Mesenchymal stem cell (in vitro differentiated cells and primary cell): ENCODE data around the gene JAGN1. TPM values are rescaled to one million over a fixed set of nuclear protein-coding genes. Genes with fewer than 3 reads are reported as not detected.

Experiments
- DNase-seq: peaks from one replicate; pipeline ENCODE4 v3.0.0-alpha.2; 2013
- H2AFZ ChIP-seq: one replicate; pipeline ENCODE4 v1.6.1; 2013; ENCODE audit warnings: low read depth, mild to moderate bottlenecking, control low read depth, inconsistent platforms, low read length, moderate library complexity
- H2AK5ac ChIP-seq: 2 replicates; pipeline ENCODE4 v1.6.1; 2013; ENCODE audit warnings: low read length, moderate library complexity, mild to moderate bottlenecking, inconsistent platforms; ENCODE audit not compliant: severe bottlenecking
- H2BK120ac ChIP-seq: one replicate; pipeline ENCODE4 v1.6.1; 2013; ENCODE audit warnings: low read depth, mild to moderate bottlenecking, inconsistent platforms, low read length, moderate library complexity
- H2BK12ac ChIP-seq, 2 experiments: one replicate each; pipeline ENCODE4 v1.6.1; 2013; ENCODE audit warnings: inconsistent platforms in 2 of 2, low read length in 2 of 2, mild to moderate bottlenecking in 2 of 2, moderate library complexity in 2 of 2, control low read depth in 1 of 2
- H2BK15ac ChIP-seq: one replicate; pipeline ENCODE4 v1.6.1; 2013; ENCODE audit warnings: mild to moderate bottlenecking, low read depth, inconsistent platforms; ENCODE audit not compliant: poor library complexity, severe bottlenecking
- H2BK5ac ChIP-seq: 2 replicates; pipeline ENCODE4 v1.6.1; 2013; ENCODE audit warnings: low read depth, mild to moderate bottlenecking, low read length, control low read depth, inconsistent platforms; ENCODE audit not compliant: poor library complexity, severe bottlenecking
- H3K14ac ChIP-seq, 2 experiments: one replicate each; pipeline ENCODE4 v1.6.1; 2013; ENCODE audit warnings: inconsistent platforms in 2 of 2, low read length in 2 of 2, control low read depth in 1 of 2, mild to moderate bottlenecking in 1 of 2, moderate library complexity in 1 of 2
- H3K18ac ChIP-seq, 2 experiments: one replicate each; pipeline ENCODE4 v1.6.1; 2013; ENCODE audit warnings: inconsistent platforms in 2 of 2, low read length in 2 of 2, control low read depth in 1 of 2, low read depth in 1 of 2, mild to moderate bottlenecking in 1 of 2
- H3K23ac ChIP-seq, 2 experiments: one replicate each; pipeline ENCODE4 v1.6.1; 2013; ENCODE audit warnings: inconsistent platforms in 2 of 2, low read length in 2 of 2, mild to moderate bottlenecking in 2 of 2, moderate library complexity in 2 of 2, control low read depth in 1 of 2
- H3K27ac ChIP-seq: 2 replicates; pipeline ENCODE4 v1.5.1; 2013; ENCODE audit warnings: mild to moderate bottlenecking, moderate library complexity, low read length, control low read depth, inconsistent platforms; ENCODE audit not compliant: poor library complexity, severe bottlenecking
- H3K27me3 ChIP-seq, 2 experiments: 2 replicates each; pipeline versions ENCODE4 v1.6.1 to v1.7.0; 2013; ENCODE audit warnings: low read length in 2 of 2, mild to moderate bottlenecking in 2 of 2, moderate library complexity in 2 of 2, control low read depth in 1 of 2, inconsistent platforms in 1 of 2; ENCODE audit not compliant: control insufficient read depth in 1 of 2, insufficient read depth in 1 of 2
- H3K36me3 ChIP-seq, 2 experiments: 2 replicates each; pipeline versions ENCODE4 v1.6.1 to v1.7.0; 2013; ENCODE audit warnings: low read length in 2 of 2, control low read depth in 1 of 2, inconsistent platforms in 1 of 2, low read depth in 1 of 2, mild to moderate bottlenecking in 1 of 2; ENCODE audit not compliant: insufficient read depth in 2 of 2, control insufficient read depth in 1 of 2
- H3K4ac ChIP-seq, 2 experiments: one replicate each; pipeline ENCODE4 v1.6.1; 2013; ENCODE audit warnings: inconsistent platforms in 2 of 2, low read length in 2 of 2, mild to moderate bottlenecking in 2 of 2, moderate library complexity in 2 of 2, control low read depth in 1 of 2, low read depth in 1 of 2
- H3K4me1 ChIP-seq: 2 replicates; pipeline ENCODE4 v1.6.1; 2013; ENCODE audit warnings: low read depth, low read length, control low read depth; ENCODE audit not compliant: control insufficient read depth, insufficient read depth
- H3K4me2 ChIP-seq: 2 replicates; pipeline ENCODE4 v1.6.1; 2013; ENCODE audit warnings: low read length, mild to moderate bottlenecking, inconsistent platforms; ENCODE audit not compliant: poor library complexity, severe bottlenecking
- H3K4me3 ChIP-seq, 2 experiments: 2 replicates each; pipeline versions ENCODE4 v1.5.1 to v1.7.0; 2013; ENCODE audit warnings: low read length in 2 of 2, mild to moderate bottlenecking in 2 of 2, control low read depth in 1 of 2, low read depth in 1 of 2; ENCODE audit not compliant: insufficient read depth in 1 of 2
- H3K79me1 ChIP-seq: replicated peaks from 2 replicates; pipeline ENCODE4 v1.6.1; 2013; ENCODE audit warnings: mild to moderate bottlenecking, control low read depth, low read length, inconsistent platforms; ENCODE audit not compliant: poor library complexity, severe bottlenecking
- H3K9ac ChIP-seq: 2 replicates; pipeline ENCODE4 v1.7.0; 2013; ENCODE audit warnings: mild to moderate bottlenecking, low read length, moderate library complexity
- H3K9me3 ChIP-seq: 2 replicates; pipeline ENCODE4 v1.7.0; 2013; ENCODE audit warnings: mild to moderate bottlenecking, low read length; ENCODE audit not compliant: control insufficient read depth
- H4K8ac ChIP-seq: one replicate; pipeline ENCODE4 v1.6.1; 2013; ENCODE audit warnings: inconsistent platforms, mild to moderate bottlenecking, low read length, moderate library complexity
- H4K91ac ChIP-seq: one replicate; pipeline ENCODE4 v1.6.1; 2013; ENCODE audit warnings: mild to moderate bottlenecking, low read length, inconsistent platforms
- WGBS: methylation state at CpG from one replicate; pipeline ENCODE4 v1.1.7; 2013; ENCODE audit warnings: mixed read lengths; 5-methylcytosine and 5-hydroxymethylcytosine counted together
- small RNA-seq: library from polyadenylated mRNA; stranded (forward); fragments of <200 nt; extraction: miRNeasy Mini kit (QIAGEN cat#:217004); gene quantifications from one replicate; pipeline ENCODE3, GENCODE V24; 2013; ENCODE audit warnings: low read depth

JAGN1 gene

GRCh38 chr3:9940746-9941145 is 50.3 kb downstream of the JAGN1 start:
- H3K23ac ChIP-seq, result no peak overlapping the region
- no peak overlapping the region for H2AFZ ChIP-seq
- no peak overlapping the region for H3K27ac ChIP-seq
- H2AK5ac ChIP-seq, result no peak overlapping the region
- H3K9ac ChIP-seq, result no peak overlapping the region
- no peak for DNase-seq
- no peaks in the 10 kb centered on the region for H3K9me3 ChIP-seq
- no peak overlapping the region for H2BK12ac ChIP-seq
- no peak overlapping the region for H2BK15ac ChIP-seq
- peaks cover 10% of the 10 kb centered on the region for H3K4me1 ChIP-seq
- no peaks in the 10 kb centered on the region for H3K27me3 ChIP-seq
- H4K91ac ChIP-seq, result no peak overlapping the region
- no peak overlapping the region for H3K4me3 ChIP-seq
- H3K36me3 ChIP-seq, result peaks cover 36 to 40% of the 10 kb centered on the region in 2 experiments
- WGBS, result 97% methylated on average over 10 of the region's 10 CpGs
- H2BK5ac ChIP-seq, result no peak overlapping the region
- H3K79me1 ChIP-seq, result peaks cover 17% of the 10 kb centered on the region
- no peak overlapping the region for H3K18ac ChIP-seq
- H3K4me2 ChIP-seq, result no peak overlapping the region
- H4K8ac ChIP-seq, result no peak overlapping the region
- H2BK120ac ChIP-seq, result no peak overlapping the region
- no peak overlapping the region for H3K4ac ChIP-seq
- no peak overlapping the region for H3K14ac ChIP-seq

GRCh38 chr3:9942164-9942563 is 51.8 kb downstream of the JAGN1 start:
- WGBS, result 76% methylated on average over 2 of the region's 4 CpGs
- no peak overlapping the region for H3K9ac ChIP-seq

GRCh38 chr3:9942934-9943690 is 52.7 kb downstream of the JAGN1 start:
- H4K8ac ChIP-seq, result no peak overlapping the region
- no peak overlapping the region for H2BK120ac ChIP-seq
- no peak overlapping the region for H3K4ac ChIP-seq
- no peak overlapping the region for H2BK15ac ChIP-seq
- H3K79me1 ChIP-seq, result peaks cover 5% of the 10 kb centered on the region
- H2BK5ac ChIP-seq, result no peak overlapping the region
- H3K27ac ChIP-seq, result no peak overlapping the region
- H3K23ac ChIP-seq, result no peak overlapping the region
- no peaks in the 10 kb centered on the region for H3K9me3 ChIP-seq
- H3K9ac ChIP-seq, result no peak overlapping the region
- H2AK5ac ChIP-seq, result no peak overlapping the region
- H3K27me3 ChIP-seq, result no peaks in the 10 kb centered on the region
- no peak overlapping the region for H3K4me3 ChIP-seq
- no peak overlapping the region for H2BK12ac ChIP-seq
- H4K91ac ChIP-seq, result no peak overlapping the region
- DNase-seq, result no peak
- WGBS, result 94% methylated on average over 11 of the region's 11 CpGs
- peaks cover 23 to 35% of the 10 kb centered on the region in 2 experiments for H3K36me3 ChIP-seq
- H3K4me1 ChIP-seq, result peaks cover 25% of the 10 kb centered on the region
- no peak overlapping the region for H3K4me2 ChIP-seq
- no peak overlapping the region for H3K18ac ChIP-seq
- H2AFZ ChIP-seq, result no peak overlapping the region
- H3K14ac ChIP-seq, result no peak overlapping the region

More at GRCh38 chr3:9942164-9942563, 51.8 kb downstream of the JAGN1 start:
- no peak overlapping the region for H2AK5ac ChIP-seq
- no peak overlapping the region for H2BK12ac ChIP-seq
- peaks cover 10% of the 10 kb centered on the region for H3K79me1 ChIP-seq
- no peak overlapping the region for H3K23ac ChIP-seq
- H2BK120ac ChIP-seq, result no peak overlapping the region
- no peak overlapping the region for H3K18ac ChIP-seq
- H2AFZ ChIP-seq, result no peak overlapping the region
- H3K27me3 ChIP-seq, result no peaks in the 10 kb centered on the region
- no peak overlapping the region for H3K14ac ChIP-seq
- H3K4me1 ChIP-seq, result peaks cover 24% of the 10 kb centered on the region
- H4K91ac ChIP-seq, result no peak overlapping the region
- H4K8ac ChIP-seq, result no peak overlapping the region
- no peak overlapping the region for H3K4ac ChIP-seq
- no peak overlapping the region for H3K27ac ChIP-seq
- H3K9me3 ChIP-seq, result no peaks in the 10 kb centered on the region
- H2BK15ac ChIP-seq, result no peak overlapping the region
- H3K4me3 ChIP-seq, result no peak overlapping the region
- H2BK5ac ChIP-seq, result no peak overlapping the region
- H3K4me2 ChIP-seq, result no peak overlapping the region
- H3K36me3 ChIP-seq, result peaks cover 29 to 38% of the 10 kb centered on the region in 2 experiments
- DNase-seq, result no peak

Small RNA genes within 50 kb of the gene (small RNA-seq; reads per million reads assigned to genes)
- gene RNU6-882P, result not detected
